Suprapubic skin (tissue), 4 donors: ENCODE measurements around the gene SLC2A4.

Experiments used
- CTCF ChIP-seq, 2 donors: fragments of 200-600 bp in 1 of 2; fragments of 450-650 bp in 1 of 2; sonication (generic) in 1 of 2; IDR thresholded peaks; one replicate each; pipeline ENCODE4 v1.5.1; 2016 to 2019; ENCODE audit warnings: antibody characterized with exemption in 2 of 2, mild to moderate bottlenecking in 1 of 2, moderate library complexity in 1 of 2
- EP300 ChIP-seq: sonication (generic); formaldehyde crosslinking; IDR thresholded peaks from one replicate; pipeline ENCODE4 v1.6.1; 2017; ENCODE audit warnings: antibody characterized with exemption
- POLR2A ChIP-seq, 2 donors: fragments of 450-650 bp; IDR thresholded peaks; one replicate each; pipeline ENCODE4 v1.6.1; 2017; ENCODE audit warnings: antibody characterized with exemption in 2 of 2, mild to moderate bottlenecking in 2 of 2, moderate library complexity in 2 of 2
- POLR2AphosphoS5 ChIP-seq, 3 donors: sonication (generic); formaldehyde crosslinking; IDR thresholded peaks; one replicate each; pipeline ENCODE4 v1.6.1; 2017; ENCODE audit warnings: antibody characterized with exemption in 3 of 3

DNA sequence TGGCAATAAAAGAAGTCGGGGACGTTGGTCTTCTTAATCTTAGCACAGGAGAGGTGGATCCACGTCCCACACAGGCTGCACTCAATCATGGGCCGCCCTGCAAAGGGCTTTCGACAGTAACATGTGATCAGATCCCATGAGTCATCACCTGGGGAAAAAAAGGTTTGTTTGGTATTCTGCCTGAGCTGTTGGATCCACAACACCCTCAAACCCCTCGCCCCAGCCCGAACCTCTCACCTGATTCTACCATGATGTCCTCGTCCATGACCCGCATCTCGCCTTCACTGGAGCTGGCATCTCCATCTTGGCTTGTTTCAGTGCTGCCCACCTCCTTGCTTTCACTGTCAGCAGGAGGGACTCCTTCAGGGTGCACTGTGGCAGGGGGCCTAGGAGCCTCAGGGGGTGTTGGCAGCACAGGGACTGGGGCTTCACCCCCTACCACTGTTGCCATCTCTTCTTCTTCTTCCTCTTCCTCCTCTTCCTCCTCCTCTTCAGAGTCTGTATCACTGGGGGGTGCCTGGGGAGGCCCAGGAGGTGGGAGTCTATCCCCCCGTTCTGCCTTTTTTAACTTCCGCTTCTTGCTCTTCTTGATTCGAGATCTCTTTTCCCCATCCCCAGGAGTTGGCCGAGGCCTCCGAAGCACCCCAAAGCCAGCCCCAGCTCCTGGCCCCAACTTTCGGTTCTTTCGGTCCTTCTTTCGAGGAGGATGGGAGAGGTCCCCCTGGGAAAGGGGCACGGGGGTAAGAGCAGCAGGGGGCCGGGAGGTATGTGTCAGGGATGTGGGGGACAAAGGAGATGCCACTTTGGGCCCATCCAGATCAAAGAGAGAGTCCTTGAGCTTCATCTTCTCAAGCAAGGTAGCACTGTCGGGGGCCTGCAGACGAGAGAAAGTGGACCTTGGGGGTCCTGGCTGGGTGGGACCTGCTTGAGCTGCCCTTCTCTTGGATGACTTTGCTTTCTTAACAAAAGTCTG, 45.5 kb upstream of the SLC2A4 start:
- TF ChIP-seq POLR2A (IDR thresholded peaks at IDR 0.05), result no peak
- TF ChIP-seq EP300, result no peak
- no peak for TF ChIP-seq CTCF (IDR thresholded peaks at IDR 0.05)
- TF ChIP-seq POLR2AphosphoS5 (IDR thresholded peaks at IDR 0.05), result no peak
